Fibroblast of lung (primary cell): ENCODE results near the gene WDR48. TPM values are rescaled to one million over a fixed set of nuclear protein-coding genes. Genes with fewer than 3 reads are reported as not detected.

Experiments
- DNase-seq, 2 donors: peaks; one replicate each; pipeline versions ENCODE4 v3.0.0 to v3.0.0-alpha.2; 2010; ENCODE audit warnings: low read depth in 2 of 2
- H2AFZ ChIP-seq: 2 replicates; pipeline ENCODE4 v1.5.1; 2012; ENCODE audit warnings: low read length, control low read depth, inconsistent platforms
- H3K27ac ChIP-seq: 2 replicates; pipeline ENCODE4 v1.5.1; 2011; ENCODE audit warnings: low read length, control low read depth; ENCODE audit not compliant: insufficient read depth
- H3K27me3 ChIP-seq: 2 replicates; pipeline ENCODE4 v1.5.1; 2011; ENCODE audit warnings: mild to moderate bottlenecking, low read length; ENCODE audit not compliant: control insufficient read depth, insufficient read depth
- H3K36me3 ChIP-seq: 2 replicates; pipeline ENCODE4 v1.5.1; 2011; ENCODE audit warnings: low read length; ENCODE audit not compliant: control insufficient read depth, insufficient read depth
- H3K4me1 ChIP-seq: 2 replicates; pipeline ENCODE4 v1.5.1; 2011; ENCODE audit warnings: low read length; ENCODE audit not compliant: control insufficient read depth, insufficient read depth; ENCODE audit errors: extremely low read depth
- H3K4me2 ChIP-seq: 2 replicates; pipeline ENCODE4 v1.5.1; 2011; ENCODE audit warnings: low read length, control low read depth; ENCODE audit not compliant: insufficient read depth; ENCODE audit errors: extremely low read depth
- H3K4me3 ChIP-seq, 4 experiments: fragments of 200-600 bp in 1 of 4; sonication (generic) in 1 of 4; replicated peaks in 1 of 4; 2 replicates each; pipeline ENCODE4 v1.5.1; 2011 to 2016; ENCODE audit warnings: low read length in 4 of 4, low read depth in 3 of 4, mild to moderate bottlenecking in 3 of 4, control low read depth in 2 of 4, inconsistent platforms in 1 of 4, mixed read lengths in 1 of 4; ENCODE audit not compliant: insufficient read depth in 1 of 4; ENCODE audit errors: control extremely low read depth in 1 of 4
- H3K79me2 ChIP-seq: 2 replicates; pipeline ENCODE4 v1.5.1; 2012; ENCODE audit warnings: mild to moderate bottlenecking, low read length, inconsistent platforms; ENCODE audit not compliant: control insufficient read depth, insufficient read depth
- H3K9ac ChIP-seq: 2 replicates; pipeline ENCODE4 v1.5.1; 2011; ENCODE audit warnings: mild to moderate bottlenecking, low read length, control low read depth; ENCODE audit not compliant: insufficient read depth
- H3K9me3 ChIP-seq: 2 replicates; pipeline ENCODE4 v1.5.1; 2012; ENCODE audit warnings: low read depth, low read length; ENCODE audit not compliant: control insufficient read depth, insufficient read depth
- H4K20me1 ChIP-seq: 2 replicates; pipeline ENCODE4 v1.5.1; 2011; ENCODE audit warnings: low read length; ENCODE audit not compliant: control insufficient read depth, insufficient read depth; ENCODE audit errors: extremely low read depth
- EZH2 ChIP-seq: IDR thresholded peaks from 2 replicates; pipeline ENCODE4 v1.5.1; 2012; ENCODE audit warnings: low read length, control low read depth, mild to moderate bottlenecking; ENCODE audit errors: missing control alignments
- polyA plus RNA-seq, 2 donors: library from polyadenylated mRNA; depleted of rRNA in 1 of 2; stranded (reverse) in 1 of 2; unstranded in 1 of 2; fragments of >200 nt; gene quantifications; 2 replicates each; pipeline ENCODE4 v1.2.1, GENCODE V29; 2011 to 2012; ENCODE audit warnings: missing spikeins in 1 of 2
- total RNA-seq: library from RNA; depleted of rRNA; stranded (reverse); fragments of >200 nt; gene quantifications from 2 replicates; pipeline ENCODE4 v1.2.1, GENCODE V29; 2014
- TF ChIP-seq, protein P1 (sequence below), 2 donors: IDR thresholded peaks in 1 of 2; conservative IDR thresholded peaks in 1 of 2; 1 replicate in 1 of 2; 2 replicates in 1 of 2; pipeline ENCODE4 v1.5.1; 2011 to 2012; ENCODE audit warnings: low read length in 2 of 2, control low read depth in 1 of 2, inconsistent platforms in 1 of 2, low read depth in 1 of 2, mild to moderate bottlenecking in 1 of 2

WDR48 gene
- total and polyA plus RNA-seq, 2 donors (not counting 1 experiment from before 2014, with no cell fraction given): 35.1 to 44.9 TPM

DNA sequence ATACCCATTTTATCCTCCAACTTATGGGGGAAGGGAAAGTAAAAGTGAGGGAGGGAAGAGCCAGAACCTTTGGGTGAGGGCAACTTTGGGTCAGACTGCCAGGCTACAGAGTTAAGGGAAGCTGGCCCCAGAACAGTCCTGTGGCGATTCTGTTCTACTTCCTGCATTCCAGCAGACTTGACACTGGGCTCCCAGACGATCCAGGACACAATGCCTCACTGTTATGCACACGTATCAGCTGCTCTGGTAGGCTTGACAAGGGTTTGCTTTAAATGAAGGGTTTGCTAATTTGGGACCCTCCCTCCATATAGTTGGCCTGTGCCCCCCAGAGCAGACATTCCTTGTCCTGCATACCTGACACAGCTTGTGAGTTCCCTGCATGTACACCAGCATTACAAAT is 45.0 kb downstream of the WDR48 start:
- no peaks in the 10 kb centered on the region for H3K4me1 ChIP-seq
- no peaks in the 10 kb centered on the region for H3K27me3 ChIP-seq
- no peak overlapping the region for H3K4me3 ChIP-seq
- DNase-seq: peak in 1 of 2 donors; percentile 45
- H3K79me2 ChIP-seq: no peaks in the 10 kb centered on the region
- H4K20me1 ChIP-seq: no peaks in the 10 kb centered on the region
- H2AFZ ChIP-seq: no peak overlapping the region
- no peak overlapping the region for H3K27ac ChIP-seq
- peaks cover 16% of the 10 kb centered on the region for H3K36me3 ChIP-seq
- no peak overlapping the region for H3K4me2 ChIP-seq
- H3K9me3 ChIP-seq: no peaks in the 10 kb centered on the region
- no peak for TF ChIP-seq EZH2
- TF ChIP-seq, protein P1, sequence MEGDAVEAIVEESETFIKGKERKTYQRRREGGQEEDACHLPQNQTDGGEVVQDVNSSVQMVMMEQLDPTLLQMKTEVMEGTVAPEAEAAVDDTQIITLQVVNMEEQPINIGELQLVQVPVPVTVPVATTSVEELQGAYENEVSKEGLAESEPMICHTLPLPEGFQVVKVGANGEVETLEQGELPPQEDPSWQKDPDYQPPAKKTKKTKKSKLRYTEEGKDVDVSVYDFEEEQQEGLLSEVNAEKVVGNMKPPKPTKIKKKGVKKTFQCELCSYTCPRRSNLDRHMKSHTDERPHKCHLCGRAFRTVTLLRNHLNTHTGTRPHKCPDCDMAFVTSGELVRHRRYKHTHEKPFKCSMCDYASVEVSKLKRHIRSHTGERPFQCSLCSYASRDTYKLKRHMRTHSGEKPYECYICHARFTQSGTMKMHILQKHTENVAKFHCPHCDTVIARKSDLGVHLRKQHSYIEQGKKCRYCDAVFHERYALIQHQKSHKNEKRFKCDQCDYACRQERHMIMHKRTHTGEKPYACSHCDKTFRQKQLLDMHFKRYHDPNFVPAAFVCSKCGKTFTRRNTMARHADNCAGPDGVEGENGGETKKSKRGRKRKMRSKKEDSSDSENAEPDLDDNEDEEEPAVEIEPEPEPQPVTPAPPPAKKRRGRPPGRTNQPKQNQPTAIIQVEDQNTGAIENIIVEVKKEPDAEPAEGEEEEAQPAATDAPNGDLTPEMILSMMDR (conservative IDR thresholded peaks at IDR 0.05 in 1 of 2, IDR thresholded peaks at IDR 0.05 in 1 of 2; ENCODE audit: low read depth in 1 of 2, low read length in 2 of 2): no peak
- H3K9ac ChIP-seq: no peak overlapping the region

DNA sequence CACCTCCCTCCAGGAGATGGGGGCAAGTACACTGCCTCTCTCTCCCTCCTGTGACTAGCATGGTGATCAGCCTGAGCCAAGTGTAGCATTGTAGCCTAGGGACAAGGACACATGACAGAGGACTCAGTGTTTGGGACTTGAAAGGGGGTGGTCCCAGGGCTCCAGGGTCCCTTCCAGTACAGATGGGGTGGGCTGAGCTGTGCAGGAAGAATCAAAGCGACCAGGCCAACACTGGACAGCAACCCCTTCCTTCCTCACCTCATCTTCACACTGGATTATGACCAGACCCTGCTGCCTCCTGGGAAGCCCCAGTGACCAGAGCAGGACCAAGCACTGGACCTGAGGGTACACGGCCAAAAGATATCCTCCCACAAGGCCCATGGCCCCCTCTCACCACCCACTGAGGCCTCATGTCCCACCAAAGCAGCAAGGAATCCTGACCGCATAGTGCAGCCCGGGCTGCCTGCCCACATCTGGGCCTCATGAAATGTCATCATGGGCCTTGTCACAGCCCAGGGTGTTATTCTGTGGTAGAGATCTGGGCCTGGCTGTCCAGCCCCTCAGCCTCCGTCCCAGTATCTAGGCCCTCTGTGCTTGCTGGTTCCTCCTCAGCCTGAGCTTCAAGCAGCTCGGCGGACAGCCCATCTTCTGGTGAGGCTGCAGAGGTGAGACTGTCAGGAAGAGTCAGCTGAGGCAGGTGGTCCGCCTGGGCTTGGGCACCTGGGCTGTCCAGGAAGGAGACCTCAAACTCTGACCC is 46.1 kb downstream of the WDR48 start:
- no peak overlapping the region for H3K4me3 ChIP-seq
- H3K79me2 ChIP-seq: no peaks in the 10 kb centered on the region
- H4K20me1 ChIP-seq: no peaks in the 10 kb centered on the region
- H3K9me3 ChIP-seq: no peaks in the 10 kb centered on the region
- H3K4me2 ChIP-seq: no peak overlapping the region
- DNase-seq: no peak
- no peak overlapping the region for H2AFZ ChIP-seq
- H3K27ac ChIP-seq: no peak overlapping the region
- peaks cover 15% of the 10 kb centered on the region for H3K36me3 ChIP-seq
- TF ChIP-seq, protein P1 (conservative IDR thresholded peaks at IDR 0.05 in 1 of 2, IDR thresholded peaks at IDR 0.05 in 1 of 2; ENCODE audit: low read depth in 1 of 2, low read length in 2 of 2): no peak
- TF ChIP-seq EZH2: no peak
- no peaks in the 10 kb centered on the region for H3K4me1 ChIP-seq
- H3K9ac ChIP-seq: no peak overlapping the region
- H3K27me3 ChIP-seq: no peaks in the 10 kb centered on the region

DNA sequence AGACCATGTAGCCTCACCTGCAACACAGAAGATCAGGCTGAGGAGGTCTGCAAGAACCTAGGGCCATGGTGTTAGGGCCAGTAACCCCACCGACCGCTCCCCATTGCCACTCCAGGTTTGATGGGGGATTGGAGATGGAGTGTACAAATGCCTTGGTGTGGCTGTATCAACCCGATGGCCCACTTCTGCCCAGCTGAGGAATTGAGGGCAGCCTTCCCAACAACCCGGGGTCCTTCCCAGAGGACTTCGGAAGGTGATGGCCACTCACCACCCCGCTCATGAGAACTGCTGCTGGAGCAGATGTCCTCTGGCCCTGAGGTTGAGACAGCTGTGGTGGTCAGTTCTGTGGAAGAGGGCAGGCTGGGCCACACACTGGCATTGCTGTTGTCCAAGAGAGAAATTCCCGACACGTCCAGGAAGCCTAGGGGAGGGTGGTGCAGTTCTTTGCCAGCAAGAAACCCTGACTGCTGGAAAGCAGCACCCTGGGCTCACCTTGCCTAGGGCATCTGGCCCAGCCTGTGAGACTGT is 46.7 kb downstream of the WDR48 start:
- no peak for TF ChIP-seq EZH2
- Histone ChIP-seq H3K4me3 (no peak overlapping the region), H3K27me3 (no peaks in the 10 kb centered on the region), H3K27ac (no peak overlapping the region), H3K36me3 (peaks cover 15% of the 10 kb centered on the region), H2AFZ (no peak overlapping the region), H3K4me2 (no peak overlapping the region), H3K9me3 (no peaks in the 10 kb centered on the region), H3K4me1 (no peaks in the 10 kb centered on the region), H3K79me2 (no peaks in the 10 kb centered on the region), H4K20me1 (no peaks in the 10 kb centered on the region), H3K9ac (no peak overlapping the region)
- no peak for DNase-seq
